ENCODE measurements around the gene PKIB.

Gene PKIB

DNA sequence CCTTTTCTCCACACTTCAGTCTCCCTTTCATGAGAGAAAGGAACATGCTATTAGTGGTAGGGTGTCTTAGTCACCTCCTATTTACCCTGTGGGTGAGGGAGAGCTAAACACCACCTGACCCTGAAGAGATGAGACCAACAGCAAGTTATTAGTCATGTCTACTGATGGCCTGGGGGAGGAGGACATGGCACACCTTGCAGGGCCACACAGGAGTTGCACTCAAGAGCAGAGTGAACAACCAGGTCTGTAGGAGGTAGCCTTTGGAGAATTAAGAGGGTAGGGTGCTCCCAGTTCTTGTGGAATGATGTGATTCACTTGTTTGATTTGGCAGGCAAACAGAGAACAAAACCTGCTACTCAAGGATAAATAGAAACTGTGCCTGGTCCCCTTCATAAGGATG, 86.6 kb downstream of the PKIB start:
- Histone ChIP-seq H3K27me3 (ENCODE audit: control insufficient read depth, insufficient read depth, low read length) (no peaks in the 10 kb centered on the region), H2AFZ (no peak overlapping the region), H3K4me2 (ENCODE audit: low read length) (no peak overlapping the region), H3K4me3 (ENCODE audit: low read depth, low read length) (no peak overlapping the region), H3K9me3 (ENCODE audit: control insufficient read depth, low read length) (no peaks in the 10 kb centered on the region), H3K79me2 (no peaks in the 10 kb centered on the region), H3K4me1 (no peaks in the 10 kb centered on the region), H3K36me3 (ENCODE audit: control insufficient read depth, insufficient read depth, low read length) (no peaks in the 10 kb centered on the region), H3K9ac (no peak overlapping the region), H3K27ac (no peak overlapping the region)
- TF ChIP-seq, protein P1, sequence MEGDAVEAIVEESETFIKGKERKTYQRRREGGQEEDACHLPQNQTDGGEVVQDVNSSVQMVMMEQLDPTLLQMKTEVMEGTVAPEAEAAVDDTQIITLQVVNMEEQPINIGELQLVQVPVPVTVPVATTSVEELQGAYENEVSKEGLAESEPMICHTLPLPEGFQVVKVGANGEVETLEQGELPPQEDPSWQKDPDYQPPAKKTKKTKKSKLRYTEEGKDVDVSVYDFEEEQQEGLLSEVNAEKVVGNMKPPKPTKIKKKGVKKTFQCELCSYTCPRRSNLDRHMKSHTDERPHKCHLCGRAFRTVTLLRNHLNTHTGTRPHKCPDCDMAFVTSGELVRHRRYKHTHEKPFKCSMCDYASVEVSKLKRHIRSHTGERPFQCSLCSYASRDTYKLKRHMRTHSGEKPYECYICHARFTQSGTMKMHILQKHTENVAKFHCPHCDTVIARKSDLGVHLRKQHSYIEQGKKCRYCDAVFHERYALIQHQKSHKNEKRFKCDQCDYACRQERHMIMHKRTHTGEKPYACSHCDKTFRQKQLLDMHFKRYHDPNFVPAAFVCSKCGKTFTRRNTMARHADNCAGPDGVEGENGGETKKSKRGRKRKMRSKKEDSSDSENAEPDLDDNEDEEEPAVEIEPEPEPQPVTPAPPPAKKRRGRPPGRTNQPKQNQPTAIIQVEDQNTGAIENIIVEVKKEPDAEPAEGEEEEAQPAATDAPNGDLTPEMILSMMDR (IDR thresholded peaks at IDR 0.05): no peak

DNA sequence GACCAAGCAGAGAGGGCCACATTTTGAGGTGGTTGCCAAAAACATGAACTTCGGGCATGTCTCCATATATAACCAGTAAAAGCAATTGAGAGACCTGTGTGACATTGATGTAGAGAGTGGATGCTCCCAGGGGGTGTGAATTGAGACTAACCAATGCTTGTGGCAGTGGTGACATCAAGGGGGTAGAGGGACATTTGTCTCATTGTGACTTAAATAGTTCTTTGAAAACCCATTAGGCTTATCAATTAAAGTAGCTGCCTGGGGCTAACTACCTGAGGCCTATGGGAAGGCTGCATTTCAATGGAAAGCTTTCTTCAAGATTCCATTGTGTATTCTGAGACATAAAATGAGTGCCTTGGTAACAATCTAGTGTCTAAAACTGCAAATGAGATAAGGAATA, 87.3 kb downstream of the PKIB start:
- Histone ChIP-seq H3K4me1 (no peaks in the 10 kb centered on the region), H3K27me3 (ENCODE audit: control insufficient read depth, insufficient read depth, low read length) (no peaks in the 10 kb centered on the region), H3K79me2 (no peaks in the 10 kb centered on the region), H3K4me3 (ENCODE audit: low read depth, low read length) (no peak overlapping the region), H3K4me2 (ENCODE audit: low read length) (no peak overlapping the region), H3K9ac (no peak overlapping the region), H3K36me3 (ENCODE audit: control insufficient read depth, insufficient read depth, low read length) (no peaks in the 10 kb centered on the region), H3K9me3 (ENCODE audit: control insufficient read depth, low read length) (no peaks in the 10 kb centered on the region), H2AFZ (no peak overlapping the region), H3K27ac (no peak overlapping the region)
- TF ChIP-seq, protein P1 (IDR thresholded peaks at IDR 0.05): no peak

DNA sequence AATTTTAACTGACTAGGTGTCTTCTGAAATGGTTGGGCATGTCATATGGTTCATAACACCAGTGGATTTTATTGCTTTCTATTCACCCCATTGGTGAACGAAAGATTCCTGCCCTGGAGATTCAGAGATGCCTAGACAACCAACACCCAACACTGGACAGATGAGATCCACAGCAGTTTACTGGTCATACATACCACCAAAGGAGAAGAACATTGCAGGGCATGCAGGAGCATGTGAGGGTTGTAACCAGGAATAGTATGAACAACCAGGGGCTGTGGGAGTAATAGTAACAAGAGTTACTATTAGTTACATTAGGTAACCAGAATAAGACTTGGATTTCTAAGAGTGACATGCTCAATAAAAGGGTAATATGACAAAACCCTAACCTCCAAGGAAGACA, 91.5 kb downstream of the PKIB start:
- H3K4me3 ChIP-seq (ENCODE audit: low read depth, low read length): no peak overlapping the region
- no peaks in the 10 kb centered on the region for H3K79me2 ChIP-seq
- TF ChIP-seq, protein P1 (IDR thresholded peaks at IDR 0.05): no peak
- H3K4me1 ChIP-seq: no peaks in the 10 kb centered on the region
- no peak overlapping the region for H2AFZ ChIP-seq
- H3K27me3 ChIP-seq (ENCODE audit: control insufficient read depth, insufficient read depth, low read length): no peaks in the 10 kb centered on the region
- no peaks in the 10 kb centered on the region for H3K36me3 ChIP-seq (ENCODE audit: control insufficient read depth, insufficient read depth, low read length)
- H3K27ac ChIP-seq: no peak overlapping the region
- H3K9me3 ChIP-seq (ENCODE audit: control insufficient read depth, low read length): no peaks in the 10 kb centered on the region
- no peak overlapping the region for H3K9ac ChIP-seq
- no peak overlapping the region for H3K4me2 ChIP-seq (ENCODE audit: low read length)

DNA sequence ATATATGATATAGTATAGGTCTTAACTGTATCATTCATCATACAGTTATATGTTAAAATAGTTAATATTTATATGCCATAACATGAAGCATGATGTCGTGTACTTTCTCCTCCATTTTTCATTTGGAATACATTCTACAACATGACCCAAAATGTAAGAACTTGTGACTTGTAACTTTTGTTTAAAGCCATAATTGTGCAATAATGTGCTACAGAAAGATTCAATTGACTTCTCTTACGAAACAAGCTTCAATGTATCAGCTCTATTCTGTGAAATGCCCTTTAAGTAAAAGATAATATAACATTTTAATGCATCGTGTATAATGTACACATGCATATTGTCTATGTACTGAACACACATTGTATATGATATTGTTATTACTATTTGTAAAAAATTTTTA, 92.6 kb downstream of the PKIB start:
- Histone ChIP-seq H3K9ac (no peak overlapping the region), H2AFZ (no peak overlapping the region), H3K36me3 (ENCODE audit: control insufficient read depth, insufficient read depth, low read length) (no peaks in the 10 kb centered on the region), H3K4me3 (ENCODE audit: low read depth, low read length) (no peak overlapping the region), H3K4me2 (ENCODE audit: low read length) (no peak overlapping the region), H3K9me3 (ENCODE audit: control insufficient read depth, low read length) (no peaks in the 10 kb centered on the region), H3K27ac (no peak overlapping the region), H3K79me2 (no peaks in the 10 kb centered on the region), H3K4me1 (no peaks in the 10 kb centered on the region), H3K27me3 (ENCODE audit: control insufficient read depth, insufficient read depth, low read length) (no peaks in the 10 kb centered on the region)
- TF ChIP-seq, protein P1 (IDR thresholded peaks at IDR 0.05): no peak

DNA sequence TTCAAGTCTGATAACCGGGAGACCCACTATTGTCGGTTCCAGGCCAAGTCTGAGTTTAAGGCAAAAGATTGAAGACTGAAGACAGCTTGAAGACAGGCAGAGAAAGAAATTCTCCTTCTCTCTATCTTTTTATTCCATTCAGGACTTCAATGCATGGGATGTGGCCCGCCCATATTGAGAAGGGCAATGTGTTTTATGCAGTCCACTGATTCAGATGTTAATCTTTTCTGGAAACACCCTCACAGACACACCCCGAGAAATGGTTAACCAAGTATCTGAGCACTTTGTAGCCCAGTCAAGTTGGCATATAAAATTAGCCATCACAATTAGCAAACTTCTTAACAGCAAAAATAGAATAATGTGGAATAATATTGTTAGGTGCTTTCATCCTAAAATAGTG, 93.9 kb downstream of the PKIB start:
- no peaks in the 10 kb centered on the region for H3K79me2 ChIP-seq
- H3K4me3 ChIP-seq (ENCODE audit: low read depth, low read length): no peak overlapping the region
- no peak overlapping the region for H3K4me2 ChIP-seq (ENCODE audit: low read length)
- TF ChIP-seq, protein P1 (IDR thresholded peaks at IDR 0.05): no peak
- no peaks in the 10 kb centered on the region for H3K36me3 ChIP-seq (ENCODE audit: control insufficient read depth, insufficient read depth, low read length)
- no peak overlapping the region for H3K9ac ChIP-seq
- no peak overlapping the region for H3K27ac ChIP-seq
- H3K9me3 ChIP-seq (ENCODE audit: control insufficient read depth, low read length): no peaks in the 10 kb centered on the region
- no peaks in the 10 kb centered on the region for H3K4me1 ChIP-seq
- no peak overlapping the region for H2AFZ ChIP-seq
- no peaks in the 10 kb centered on the region for H3K27me3 ChIP-seq (ENCODE audit: control insufficient read depth, insufficient read depth, low read length)
